Adipocyte (in vitro differentiated cells): ENCODE measurements around the gene PDCL2.
"Not testable (repeated sequence)": the region's sequence is repeated elsewhere in the genome, so short reads cannot be mapped to it uniquely, and the experiment has no call there.

Source experiments
- DNase-seq: peaks from one replicate; pipeline ENCODE4 v3.0.0-alpha.2; 2015; ENCODE audit warnings: low read depth
- H3K27me3 ChIP-seq: replicated peaks from 2 replicates; pipeline ENCODE4 v1.7.0; 2013; ENCODE audit warnings: mild to moderate bottlenecking, low read length, moderate library complexity; ENCODE audit not compliant: control insufficient read depth, insufficient read depth
- H3K36me3 ChIP-seq: 2 replicates; pipeline ENCODE4 v1.7.0; 2013; ENCODE audit warnings: low read length, mild to moderate bottlenecking, moderate library complexity; ENCODE audit not compliant: control insufficient read depth, insufficient read depth, severe bottlenecking
- H3K4me1 ChIP-seq: 2 replicates; pipeline ENCODE4 v1.7.0; 2013; ENCODE audit warnings: mild to moderate bottlenecking, low read length, moderate library complexity; ENCODE audit not compliant: control insufficient read depth, insufficient read depth
- H3K4me3 ChIP-seq: 2 replicates; pipeline ENCODE4 v1.7.0; 2013; ENCODE audit warnings: mild to moderate bottlenecking, low read length, moderate library complexity
- H3K9ac ChIP-seq: 2 replicates; pipeline ENCODE4 v1.7.0; 2013; ENCODE audit warnings: mild to moderate bottlenecking, low read length, moderate library complexity
- H3K9me3 ChIP-seq: 2 replicates; pipeline ENCODE4 v1.7.0; 2013; ENCODE audit warnings: mild to moderate bottlenecking, low read length, moderate library complexity; ENCODE audit not compliant: control insufficient read depth

PDCL2 gene

GRCh38 chr4:55578341-55579010, 13.6 kb downstream of the PDCL2 start:
- Histone ChIP-seq H3K27me3 (no peaks in the 10 kb centered on the region), H3K4me3 (no peak overlapping the region), H3K9ac (no peak overlapping the region), H3K4me1 (no peaks in the 10 kb centered on the region), H3K36me3 (no peaks in the 10 kb centered on the region), H3K9me3 (peaks cover 47% of the 10 kb centered on the region)
- DNase-seq: no peak

GRCh38 chr4:55575513-55575912, 16.5 kb downstream of the PDCL2 start:
- DNase-seq: no peak
- H3K4me1 ChIP-seq: no peaks in the 10 kb centered on the region

GRCh38 chr4:55574252-55574651, 17.8 kb downstream of the PDCL2 start:
- no peaks in the 10 kb centered on the region for H3K4me1 ChIP-seq
- H3K9me3 ChIP-seq: peaks cover 44% of the 10 kb centered on the region
- no peaks in the 10 kb centered on the region for H3K36me3 ChIP-seq
- H3K27me3 ChIP-seq: no peaks in the 10 kb centered on the region
- no peak overlapping the region for H3K9ac ChIP-seq
- H3K4me3 ChIP-seq: no peak overlapping the region
- DNase-seq: no peak

More at GRCh38 chr4:55575513-55575912, 16.5 kb downstream of the PDCL2 start:
- Histone ChIP-seq H3K27me3 (no peaks in the 10 kb centered on the region), H3K4me3 (no peak overlapping the region), H3K9ac (no peak overlapping the region), H3K9me3 (peaks cover 44% of the 10 kb centered on the region), H3K36me3 (no peaks in the 10 kb centered on the region)

- Histone ChIP-seq H3K4me1 (no peaks in the 10 kb centered on the region), H3K4me3 (no peak overlapping the region), H3K9me3 (peaks cover 34% of the 10 kb centered on the region), H3K36me3 (no peaks in the 10 kb centered on the region), H3K9ac (no peak overlapping the region), H3K27me3 (no peaks in the 10 kb centered on the region)
- no peak for DNase-seq
These were observed 20.2 kb downstream of the PDCL2 start for GRCh38 chr4:55571806-55572205.

- no peaks in the 10 kb centered on the region for H3K36me3 ChIP-seq
- no peak overlapping the region for H3K4me3 ChIP-seq
- no peak for DNase-seq
- no peak overlapping the region for H3K9ac ChIP-seq
- H3K27me3 ChIP-seq: no peaks in the 10 kb centered on the region
- no peaks in the 10 kb centered on the region for H3K4me1 ChIP-seq
- H3K9me3 ChIP-seq: peaks cover 7% of the 10 kb centered on the region
These were observed 23.0 kb downstream of the PDCL2 start for GRCh38 chr4:55568905-55569504.

GRCh38 chr4:55561889-55562288, 30.2 kb downstream of the PDCL2 start:
- Histone ChIP-seq H3K4me1 (no peaks in the 10 kb centered on the region), H3K4me3 (no peak overlapping the region), H3K9ac (no peak overlapping the region), H3K27me3 (no peaks in the 10 kb centered on the region), H3K9me3 (no peaks in the 10 kb centered on the region), H3K36me3 (no peaks in the 10 kb centered on the region)
- no peak for DNase-seq

GRCh38 chr4:55560096-55560495, 31.9 kb downstream of the PDCL2 start:
- no peak overlapping the region for H3K9ac ChIP-seq
- no peaks in the 10 kb centered on the region for H3K36me3 ChIP-seq
- DNase-seq: no peak
- no peaks in the 10 kb centered on the region for H3K27me3 ChIP-seq
- no peak overlapping the region for H3K4me3 ChIP-seq
- no peaks in the 10 kb centered on the region for H3K9me3 ChIP-seq
- no peaks in the 10 kb centered on the region for H3K4me1 ChIP-seq

- peak overlapping the region; percentile 26 for H3K9ac ChIP-seq
- H3K4me1 ChIP-seq: peaks cover 8% of the 10 kb centered on the region
- peak overlapping the region; percentile 57 for H3K4me3 ChIP-seq
- H3K9me3 ChIP-seq: no peaks in the 10 kb centered on the region
- no peaks in the 10 kb centered on the region for H3K27me3 ChIP-seq
- peak; percentile 83 for DNase-seq
- H3K36me3 ChIP-seq: no peaks in the 10 kb centered on the region
These were observed 37.5 kb downstream of the PDCL2 start for GRCh38 chr4:55554453-55555030.

- DNase-seq: peak; percentile 33
- H3K4me1 ChIP-seq: peaks cover 8% of the 10 kb centered on the region
- no peaks in the 10 kb centered on the region for H3K36me3 ChIP-seq
- H3K27me3 ChIP-seq: no peaks in the 10 kb centered on the region
- H3K4me3 ChIP-seq: peak overlapping the region; percentile 80
- H3K9me3 ChIP-seq: no peaks in the 10 kb centered on the region
- peak overlapping the region; percentile 54 for H3K9ac ChIP-seq
These were observed 38.4 kb downstream of the PDCL2 start for GRCh38 chr4:55553441-55554201.

- not testable (repeated sequence) for H3K4me3 ChIP-seq, H3K36me3 ChIP-seq, H3K9me3 ChIP-seq, H3K9ac ChIP-seq, H3K27me3 ChIP-seq, DNase-seq
- peaks cover 17% of the 10 kb centered on the region for H3K4me1 ChIP-seq
These were observed 40.1 kb downstream of the PDCL2 start for GRCh38 chr4:55551964-55552363.

- H3K4me1 ChIP-seq: peaks cover 17% of the 10 kb centered on the region
- DNase-seq: peak; percentile 62
- H3K9me3 ChIP-seq: no peaks in the 10 kb centered on the region
These were observed 42.2 kb downstream of the PDCL2 start for GRCh38 chr4:55549888-55550287.

More at GRCh38 chr4:55549888-55550287, 42.2 kb downstream of the PDCL2 start:
- Histone ChIP-seq H3K4me3 (no peak overlapping the region), H3K9ac (no peak overlapping the region), H3K27me3 (no peaks in the 10 kb centered on the region), H3K36me3 (no peaks in the 10 kb centered on the region)
